ENCODE data around the gene TECPR1. TPM values are rescaled to one million over a fixed set of nuclear protein-coding genes. Genes with fewer than 3 reads are reported as not detected.

TECPR1 gene
- total and polyA plus RNA-seq, 2 of the 8 experiments (the other 6 are each of a cell fraction or from before 2014, with no cell fraction given) = 1.3 to 11.1 TPM

- Histone ChIP-seq H3K27ac (ENCODE audit: low read depth, low read length) (no peak overlapping the region), H4K8ac (ENCODE audit: extremely low read depth, insufficient read depth, low read length) (peak overlapping the region; percentile 88; the same call in 1 of the 2 replicates), H3K14ac (ENCODE audit: insufficient read length) (no peak overlapping the region), H4K5ac (ENCODE audit: insufficient read length, low read depth, low read length) (no peak overlapping the region), H3K4me1 (replicated peaks in 1 of 4; ENCODE audit: control insufficient read depth in 3 of 4, insufficient read depth in 4 of 4, low read length in 3 of 4) (peaks cover 4 to 26% (median 18%) of the 10 kb centered on the region in 4 experiments), H3K79me1 (ENCODE audit: low read depth, low read length) (peaks cover 13% of the 10 kb centered on the region), H4K91ac (replicated peaks; ENCODE audit: insufficient read length, low read length) (no peak overlapping the region), H2AK5ac (ENCODE audit: low read depth, low read length) (peak overlapping the region; percentile 15; the same call in 1 of the 2 replicates), H3K56ac (replicated peaks; ENCODE audit: insufficient read length, low read depth, low read length) (no peak overlapping the region), H3K9ac (replicated peaks in 1 of 4; ENCODE audit: extremely low read depth in 1 of 4, low read depth in 3 of 4, low read length in 3 of 4) (peak overlapping the region in 1 of 4 experiments; percentile 11; a peak in 1 of 7 replicates), H3K9me3 (ENCODE audit: insufficient read depth in 2 of 2, low read depth in 1 of 2, low read length in 1 of 2) (no peaks in the 10 kb centered on the region), H2BK5ac (ENCODE audit: low read depth, low read length) (no peak overlapping the region), H2BK120ac (replicated peaks; ENCODE audit: low read depth, low read length) (no peak overlapping the region), H2BK20ac (ENCODE audit: low read length) (no peak overlapping the region), H3K4me2 (ENCODE audit: insufficient read depth in 1 of 2, low read depth in 2 of 2, low read length in 2 of 2) (no peak overlapping the region), H3K18ac (ENCODE audit: extremely low read depth, low read length) (no peak overlapping the region; the same call in 1 of the 2 replicates), H2AFZ (ENCODE audit: low read length) (no peak overlapping the region), H3K4me3 (ENCODE audit: extremely low read depth in 1 of 4, insufficient read depth in 2 of 4, low read depth in 3 of 4, low read length in 4 of 4) (no peak overlapping the region), H3K36me3 (ENCODE audit: control insufficient read depth in 2 of 4, insufficient read depth in 4 of 4, low read length in 3 of 4) (no peaks in the 10 kb centered on the region; a peak in 1 of 8 replicates), H2BK12ac (ENCODE audit: low read depth, low read length) (no peak overlapping the region), H3K27me3 (replicated peaks in 1 of 4; ENCODE audit: control insufficient read depth in 3 of 4, extremely low read depth in 1 of 4, insufficient read depth in 3 of 4, low read length in 3 of 4) (no peaks in the 10 kb centered on the region), H3K79me2 (ENCODE audit: control insufficient read depth in 1 of 2, insufficient read depth in 2 of 2, low read length in 2 of 2) (peaks cover 7 to 61% of the 10 kb centered on the region in 2 experiments), H3K23me2 (ENCODE audit: low read depth, low read length) (peaks cover 5% of the 10 kb centered on the region; the same call in 1 of the 2 replicates), H2BK15ac (ENCODE audit: low read length) (no peak overlapping the region), H3K4ac (replicated peaks; ENCODE audit: insufficient read length, low read depth, low read length) (no peak overlapping the region), H3K23ac (ENCODE audit: insufficient read length) (no peak overlapping the region), H4K20me1 (replicated peaks in 1 of 2; ENCODE audit: control insufficient read depth in 1 of 2, insufficient read depth in 2 of 2, low read length in 2 of 2) (peaks cover 37 to 45% of the 10 kb centered on the region in 2 experiments)
- no peak for DNase-seq (ENCODE audit: low read depth in 1 of 2, low spot score in 2 of 2)
- no peak for TF ChIP-seq EP300 (IDR thresholded peaks at IDR 0.05; ENCODE audit: borderline replicate concordance in 1 of 2, low read depth in 2 of 2, low read length in 2 of 2)
- TF ChIP-seq MAX (IDR thresholded peaks at IDR 0.05) = peak; percentile 68
- peak; percentile 94 for TF ChIP-seq CEBPB (IDR thresholded peaks at IDR 0.05; ENCODE audit: low read depth, low read length)
- POLR2A ChIA-PET (ENCODE audit: partially characterized antibody) = interaction anchor here (1.1 kb wide), 1 partner anchor 10 kb away, joined by 3 read pairs; no protein-coding TSS in a partner anchor
- FAIRE-seq = no peak
- CTCF ChIA-PET (ENCODE audit: partially characterized antibody) = interaction anchor here (1.2 to 2.8 kb wide), 3 partner anchors 7 to 18 kb away, joined by 3 to 14 read pairs (median 4); no protein-coding TSS in a partner anchor
- 81% methylated on average over 14 of the region's 14 CpGs; no CpG with 5 or more reads in 1 of the 2 experiments for WGBS, 2 experiments (ENCODE audit: extremely low coverage in 1 of 2, insufficient coverage in 1 of 2, insufficient read length in 1 of 2, insufficient replicate concordance in 2 of 2, low coverage in 1 of 2, low lambda C conversion rate in 2 of 2, missing lambda C conversion rate in 1 of 2)
These were observed 34.1 kb upstream of the TECPR1 start for GRCh38 chr7:98286093-98286539.
